ENCODE data around the gene PRSS27.
"Not testable (repeated sequence)": the region's sequence is repeated elsewhere in the genome, so short reads cannot be mapped to it uniquely, and the experiment has no call there.

PRSS27 gene

GRCh38 chr16:2692251-2692947, 27.6 kb downstream of the PRSS27 start:
- DNase-seq: no peak

- DNase-seq: no peak
These were observed 28.4 kb downstream of the PRSS27 start for GRCh38 chr16:2691491-2692248.

GRCh38 chr16:2690852-2691251, 29.2 kb downstream of the PRSS27 start:
- DNase-seq: no peak

GRCh38 chr16:2689968-2690801, 29.8 kb downstream of the PRSS27 start:
- no peak for DNase-seq

GRCh38 chr16:2689422-2689821, 30.6 kb downstream of the PRSS27 start:
- not testable (repeated sequence) for DNase-seq

- DNase-seq: no peak
These were observed 32.3 kb downstream of the PRSS27 start for GRCh38 chr16:2687531-2688308.

GRCh38 chr16:2686912-2687507, 33.0 kb downstream of the PRSS27 start:
- DNase-seq: no peak

- not testable (repeated sequence) for DNase-seq
These were observed 33.9 kb downstream of the PRSS27 start for GRCh38 chr16:2686075-2686474.

- peak; percentile 16 for DNase-seq
These were observed 37.0 kb downstream of the PRSS27 start for GRCh38 chr16:2683041-2683440.

GRCh38 chr16:2682209-2683021, 37.6 kb downstream of the PRSS27 start, which contains the start of gene KCTD5:
Gene KCTD5 (plus strand): TSS chr16:2682523. CDS start chr16:2682549, 26 bp downstream.
- peak; percentile 95 for DNase-seq

GRCh38 chr16:2680360-2680759, 39.7 kb downstream of the PRSS27 start:
- DNase-seq: not testable (repeated sequence)

- not testable (repeated sequence) for DNase-seq
These were observed 40.1 kb downstream of the PRSS27 start for GRCh38 chr16:2679902-2680301.

- DNase-seq: not testable (repeated sequence)
These were observed 41.6 kb downstream of the PRSS27 start for GRCh38 chr16:2678206-2678965.

GRCh38 chr16:2676937-2677336, 43.1 kb downstream of the PRSS27 start:
- not testable (repeated sequence) for DNase-seq

- peak; percentile 10 for DNase-seq
These were observed 44.3 kb downstream of the PRSS27 start for GRCh38 chr16:2675714-2676113.

GRCh38 chr16:2675021-2675420, 45.0 kb downstream of the PRSS27 start:
- DNase-seq: no peak

GRCh38 chr16:2673066-2673999, 46.7 kb downstream of the PRSS27 start:
- peak; percentile 94 for DNase-seq

- no peak for DNase-seq
These were observed 48.3 kb downstream of the PRSS27 start for GRCh38 chr16:2671741-2672140.

GRCh38 chr16:2671193-2671592, 48.8 kb downstream of the PRSS27 start:
- not testable (repeated sequence) for DNase-seq
